Erythroblast (primary cell): ENCODE results near the gene KIF2C.
A peak's percentile ranks its signal among the peaks of the same experiment; 100 is the strongest.
"Not testable (repeated sequence)": the region's sequence is repeated elsewhere in the genome, so short reads cannot be mapped to it uniquely, and the experiment has no call there.

ENCODE experiments used
- DNase-seq, 2 experiments: peaks; one replicate each; lab custom pipeline; 2025; lab: John Stamatoyannopoulos, UW
- GATA1 ChIP-seq: IDR thresholded peaks from 2 replicates; pipeline ENCODE4 v1.6.1; 2011; ENCODE audit warnings: low read depth, mild to moderate bottlenecking, control low read depth, low read length, moderate library complexity
- POLR2A ChIP-seq: IDR thresholded peaks from 2 replicates; pipeline ENCODE4 v1.6.1; 2011; ENCODE audit warnings: mild to moderate bottlenecking, low read length

KIF2C gene

DNA sequence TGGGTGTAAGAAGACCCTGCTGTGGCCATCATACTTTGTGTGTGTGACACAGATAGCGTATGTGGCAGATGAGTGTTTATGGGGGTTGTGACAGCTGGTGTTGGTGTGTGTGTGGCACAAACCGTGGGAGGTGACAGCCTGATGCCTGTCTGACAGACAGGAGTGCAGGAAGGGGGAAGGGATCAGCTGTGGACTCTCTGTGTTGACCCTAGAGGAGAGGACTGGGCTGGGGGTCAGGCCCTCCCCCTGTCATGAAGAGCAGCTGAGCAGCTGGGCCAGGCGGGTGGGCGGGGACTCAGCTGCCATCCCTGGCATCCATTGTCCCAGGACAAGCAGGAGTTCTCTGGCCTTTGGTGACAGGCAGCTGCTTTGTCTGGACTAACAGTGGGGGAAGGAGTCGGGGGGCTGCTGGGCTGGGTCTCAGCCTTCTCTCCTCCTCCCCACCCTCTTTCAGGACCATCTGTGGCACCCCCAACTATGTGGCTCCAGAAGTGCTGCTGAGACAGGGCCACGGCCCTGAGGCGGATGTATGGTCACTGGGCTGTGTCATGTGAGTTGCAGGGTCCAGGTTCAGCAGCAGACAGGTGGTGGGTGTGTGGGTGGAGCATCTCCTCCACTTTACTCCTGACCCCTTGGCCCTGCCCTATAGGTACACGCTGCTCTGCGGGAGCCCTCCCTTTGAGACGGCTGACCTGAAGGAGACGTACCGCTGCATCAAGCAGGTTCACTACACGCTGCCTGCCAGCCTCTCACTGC, 62.8 kb downstream of the KIF2C start:
- DNase-seq: no peak
- no peak for TF ChIP-seq GATA1
- TF ChIP-seq POLR2A: peak; percentile 18

DNA sequence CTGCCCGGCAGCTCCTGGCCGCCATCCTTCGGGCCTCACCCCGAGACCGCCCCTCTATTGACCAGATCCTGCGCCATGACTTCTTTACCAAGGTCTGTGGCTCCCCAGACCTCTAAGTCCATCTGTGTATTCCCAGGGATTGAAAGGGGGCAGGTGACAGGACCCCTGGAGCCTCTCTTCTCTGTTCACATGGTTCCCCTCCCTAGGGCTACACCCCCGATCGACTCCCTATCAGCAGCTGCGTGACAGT, 63.4 kb downstream of the KIF2C start:
- TF ChIP-seq POLR2A: peak; percentile 6
- no peak for TF ChIP-seq GATA1
- DNase-seq: no peak

DNA sequence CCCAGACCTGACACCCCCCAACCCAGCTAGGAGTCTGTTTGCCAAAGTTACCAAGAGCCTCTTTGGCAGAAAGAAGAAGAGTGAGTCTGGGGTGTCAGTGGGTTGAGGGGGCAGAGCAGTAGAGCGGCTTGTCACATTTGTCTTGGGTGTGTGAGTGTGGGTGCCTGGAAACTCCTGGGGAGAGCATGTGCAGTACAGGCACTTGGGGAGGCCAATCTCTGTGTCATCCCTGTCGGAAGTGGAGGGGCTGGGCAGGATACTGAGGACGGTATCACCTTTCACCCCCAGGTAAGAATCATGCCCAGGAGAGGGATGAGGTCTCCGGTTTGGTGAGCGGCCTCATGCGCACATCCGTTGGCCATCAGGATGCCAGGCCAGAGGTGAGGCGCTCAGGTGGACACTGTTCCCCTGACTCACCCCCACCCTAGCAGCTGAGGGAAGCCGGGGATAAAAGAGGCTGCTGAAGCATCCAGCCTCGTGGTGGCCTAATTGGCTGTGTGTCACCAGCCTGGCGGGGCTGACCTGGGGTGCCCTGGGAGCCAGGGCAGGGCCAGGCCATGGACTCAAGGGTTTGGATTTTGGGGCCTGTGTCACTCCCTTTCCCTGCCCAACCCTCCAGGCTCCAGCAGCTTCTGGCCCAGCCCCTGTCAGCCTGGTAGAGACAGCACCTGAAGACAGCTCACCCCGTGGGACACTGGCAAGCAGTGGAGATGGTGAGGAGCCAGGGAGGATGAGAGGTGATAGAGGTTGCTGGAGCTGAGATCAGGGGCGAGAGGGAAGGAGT, 63.9 kb downstream of the KIF2C start:
- DNase-seq: no peak
- TF ChIP-seq POLR2A (no peak), GATA1 (no peak)

DNA sequence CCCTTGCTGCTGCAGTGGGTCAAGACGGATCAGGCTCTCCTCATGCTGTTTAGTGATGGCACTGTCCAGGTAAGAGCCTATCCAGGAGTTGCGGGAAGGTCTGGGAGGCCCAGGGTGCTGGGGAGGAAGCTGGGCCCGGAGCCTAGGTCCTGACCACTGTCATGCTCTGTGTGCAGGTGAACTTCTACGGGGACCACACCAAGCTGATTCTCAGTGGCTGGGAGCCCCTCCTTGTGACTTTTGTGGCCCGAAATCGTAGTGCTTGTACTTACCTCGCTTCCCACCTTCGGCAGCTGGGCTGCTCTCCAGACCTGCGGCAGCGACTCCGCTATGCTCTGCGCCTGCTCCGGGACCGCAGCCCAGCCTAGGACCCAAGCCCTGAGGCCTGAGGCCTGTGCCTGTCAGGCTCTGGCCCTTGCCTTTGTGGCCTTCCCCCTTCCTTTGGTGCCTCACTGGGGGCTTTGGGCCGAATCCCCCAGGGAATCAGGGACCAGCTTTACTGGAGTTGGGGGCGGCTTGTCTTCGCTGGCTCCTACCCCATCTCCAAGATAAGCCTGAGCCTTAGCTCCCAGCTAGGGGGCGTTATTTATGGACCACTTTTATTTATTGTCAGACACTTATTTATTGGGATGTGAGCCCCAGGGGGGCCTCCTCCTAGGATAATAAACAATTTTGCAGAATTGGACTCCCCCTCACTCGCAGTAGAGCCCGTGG, 65.8 kb downstream of the KIF2C start:
- TF ChIP-seq GATA1 (no peak), POLR2A (no peak)
- DNase-seq: no peak

DNA sequence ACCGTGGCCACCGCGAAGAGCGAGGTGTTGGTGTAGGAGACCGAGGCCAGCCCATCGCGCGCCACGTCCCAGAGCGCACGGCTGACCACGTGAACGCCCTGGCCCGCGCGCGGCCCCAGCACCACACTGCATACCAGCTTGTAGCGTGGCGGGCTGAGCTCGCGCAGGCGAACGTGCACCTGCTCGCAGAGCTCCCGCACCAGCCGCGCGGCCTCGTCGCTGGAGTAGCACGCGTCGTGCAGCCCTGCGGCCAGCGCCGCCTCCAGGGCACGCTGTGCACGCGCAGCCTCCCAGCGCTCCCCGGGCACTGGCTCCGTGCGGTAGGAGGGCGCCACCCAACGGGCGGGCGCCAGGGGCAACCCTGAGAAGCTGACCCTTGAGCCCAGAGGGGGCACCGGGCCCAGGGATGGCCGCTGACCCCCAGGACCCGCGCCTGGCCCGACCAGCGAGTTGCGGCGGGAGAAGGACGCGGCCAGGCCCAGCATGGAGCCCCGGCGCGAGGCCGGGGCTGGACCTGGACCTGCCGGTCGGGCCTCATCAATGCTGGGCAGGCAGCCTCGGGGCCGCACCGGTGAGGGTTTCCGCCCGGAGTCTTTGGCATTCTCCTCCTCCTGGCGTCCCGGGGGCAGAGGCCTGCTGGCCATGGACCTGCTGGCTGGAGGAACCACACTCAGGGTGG, 66.5 kb downstream of the KIF2C start:
- TF ChIP-seq GATA1 (no peak), POLR2A (no peak)
- DNase-seq: no peak

DNA sequence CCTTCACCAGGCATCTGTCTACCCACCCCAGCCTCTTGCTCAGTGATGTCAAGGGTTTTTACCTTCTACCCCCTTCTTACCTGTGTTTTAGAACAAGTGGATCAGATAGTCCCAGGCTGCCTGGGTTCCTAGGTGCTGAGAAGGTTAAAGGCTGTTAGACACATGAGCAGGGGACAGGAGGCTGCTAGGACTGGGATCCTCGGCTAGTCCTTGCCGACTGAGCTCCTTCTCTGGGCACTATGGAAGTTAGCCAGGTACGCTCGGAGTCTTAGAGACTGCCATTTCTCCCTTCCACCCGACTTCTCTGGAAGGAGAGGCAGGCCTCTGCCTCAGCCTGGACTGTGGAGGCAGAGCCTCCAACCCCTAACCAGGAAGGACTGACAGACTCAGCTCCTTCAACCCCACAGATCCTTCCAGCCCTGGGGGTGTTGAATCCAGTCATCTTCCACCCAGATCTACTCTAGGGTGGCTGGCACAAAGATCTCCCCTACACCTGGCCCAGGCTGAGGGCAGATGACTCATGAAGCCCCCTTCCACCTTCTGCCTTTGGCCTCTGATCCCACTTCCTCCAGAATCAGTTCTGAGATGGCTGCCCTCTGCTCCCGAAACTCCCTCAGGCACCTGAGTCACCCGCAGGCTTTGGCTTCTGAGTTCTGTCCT, 67.2 kb downstream of the KIF2C start, which contains the start of gene DYNLT4:
DYNLT4 (minus strand) TSS at position 648 of the 660 bp plus-strand sequence. CDS start 683 bp downstream, outside the sequence.
- TF ChIP-seq POLR2A: no peak
- TF ChIP-seq GATA1: no peak
- no peak for DNase-seq

DNA sequence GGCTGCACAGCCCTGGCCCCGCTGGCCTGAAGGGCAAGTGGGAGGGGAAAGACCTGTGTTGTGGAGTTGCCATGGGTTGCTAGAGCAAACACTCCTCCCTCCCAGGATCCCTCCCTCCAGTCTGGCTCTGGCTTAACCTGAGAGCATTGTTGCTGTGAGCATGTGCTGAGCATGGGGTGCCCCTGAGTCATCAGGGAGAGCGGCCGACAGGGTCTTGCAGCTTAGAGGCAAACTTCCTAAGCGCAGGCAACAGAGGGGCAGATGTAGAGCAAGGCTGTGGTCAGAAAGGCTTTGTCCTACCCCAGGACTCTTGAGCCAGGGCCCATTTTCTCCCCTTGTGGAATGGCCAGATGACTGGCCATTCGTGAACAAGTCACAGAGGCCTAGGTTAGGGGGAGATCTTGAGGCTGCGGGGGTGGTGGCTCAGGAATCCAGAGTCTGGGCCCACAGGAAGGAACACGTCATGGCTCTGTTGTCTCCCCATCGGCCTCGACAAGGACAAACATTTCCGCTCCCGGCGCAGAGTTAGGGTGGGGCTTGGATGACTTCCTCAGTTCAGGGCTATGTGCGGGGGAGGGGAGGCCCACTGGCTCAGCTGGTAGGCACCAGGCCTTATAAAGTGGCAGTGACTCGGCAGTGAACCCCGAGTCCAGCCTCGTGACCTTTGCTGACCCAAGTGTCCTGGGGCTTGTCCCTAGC, 67.9 kb downstream of the KIF2C start:
- DNase-seq: peak; percentile 87 to 92
- TF ChIP-seq GATA1 (no peak), POLR2A (peak; percentile 76)

DNA sequence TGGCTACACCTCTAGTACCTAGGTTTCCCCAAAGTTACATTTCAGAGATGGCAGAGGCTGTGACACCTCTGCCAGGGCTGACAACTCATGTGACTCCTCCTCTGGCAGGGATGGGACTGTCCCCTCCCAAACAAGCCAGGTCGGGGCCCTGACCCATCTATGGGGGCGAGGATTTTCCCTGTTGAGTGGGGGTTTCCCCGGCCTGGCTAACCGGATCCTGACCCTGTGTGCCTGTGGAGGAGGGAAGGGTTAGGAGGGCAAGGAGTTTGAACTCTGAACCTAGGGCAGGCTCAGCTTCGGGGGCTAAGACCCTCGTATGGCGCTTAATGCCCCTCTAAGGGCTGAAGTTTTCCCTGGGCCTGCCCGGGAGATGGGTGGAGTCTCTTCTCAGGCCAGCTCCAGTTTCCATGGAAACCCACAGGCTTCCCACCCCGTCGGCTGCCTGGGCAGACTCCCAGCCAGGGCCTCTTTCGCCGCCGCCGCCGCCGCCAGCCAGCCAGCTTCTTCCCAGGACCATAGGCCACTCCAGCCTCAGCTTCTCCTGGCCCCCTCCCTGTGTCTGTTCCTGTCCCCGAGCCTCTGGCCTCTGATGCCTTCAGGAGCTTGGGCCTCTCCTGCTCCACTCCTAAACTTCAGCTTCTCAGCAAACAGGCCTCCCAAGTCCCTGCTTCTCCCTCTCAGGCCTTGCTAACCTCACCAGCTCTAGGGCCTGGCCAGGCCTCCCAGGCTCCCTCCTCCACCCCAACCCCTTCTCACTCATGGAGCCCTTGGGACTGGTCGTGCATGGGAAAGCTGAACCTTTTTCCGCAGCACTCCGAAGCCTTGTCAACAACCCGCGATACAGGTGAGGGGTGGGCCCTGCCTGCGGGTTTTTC, 68.7 kb downstream of the KIF2C start, which contains the start of gene BTBD19:
BTBD19 (plus strand) TSS at position 461 of the 875 bp plus-strand sequence; CDS start at position 759, 298 bp downstream.
- TF ChIP-seq POLR2A: no peak
- no peak for TF ChIP-seq GATA1
- DNase-seq: peak; percentile 76 to 84

DNA sequence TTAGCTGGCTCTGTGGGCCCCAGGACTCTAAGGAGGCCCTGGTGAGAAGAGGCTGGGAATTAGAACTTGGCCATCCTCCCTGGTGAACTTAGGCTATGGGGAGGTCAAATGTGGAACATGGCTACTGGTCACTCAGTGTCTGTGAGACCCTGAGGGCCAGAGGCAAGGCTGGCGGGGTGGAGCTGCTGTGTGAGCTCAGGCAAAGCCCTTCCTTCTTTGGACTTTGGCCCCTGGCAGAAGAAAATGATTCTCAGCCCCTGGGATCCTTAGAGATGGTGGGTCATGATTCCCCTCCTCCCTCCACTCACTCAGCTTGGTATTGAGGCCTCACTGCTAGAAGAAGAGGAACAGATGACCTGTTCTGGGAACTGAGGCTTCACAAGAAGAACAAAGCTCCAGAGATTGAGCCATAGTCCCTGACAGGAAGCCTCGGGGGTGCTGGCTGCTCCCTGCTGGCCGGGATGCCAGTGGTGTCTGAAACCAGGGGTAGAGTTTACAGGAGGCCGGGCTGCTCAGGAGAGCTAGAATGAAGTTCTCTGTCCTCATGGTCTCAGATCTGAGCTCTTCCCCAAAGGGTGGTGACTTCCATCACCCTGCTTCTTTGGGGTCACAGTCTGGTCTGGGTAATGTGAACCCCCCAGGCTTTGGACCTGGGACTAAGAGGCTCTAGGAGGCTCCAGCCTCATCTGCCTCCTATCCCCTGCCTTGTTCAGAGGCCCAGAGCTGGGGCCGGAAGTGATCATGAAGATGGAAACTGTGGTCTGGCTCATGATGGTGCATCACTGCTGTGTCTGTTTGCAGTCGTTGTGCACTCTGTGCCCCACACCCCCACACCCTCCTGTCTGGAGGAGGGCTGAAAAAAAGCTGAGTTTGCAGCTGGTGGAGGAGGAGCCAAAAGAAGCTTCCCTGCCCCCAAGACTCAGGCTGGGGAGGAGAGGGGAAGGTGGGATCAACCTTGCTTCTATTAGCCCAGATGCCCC, 69.6 kb downstream of the KIF2C start:
- peak; percentile 50 to 64 for DNase-seq
- TF ChIP-seq GATA1 (no peak), POLR2A (peak; percentile 70)

DNA sequence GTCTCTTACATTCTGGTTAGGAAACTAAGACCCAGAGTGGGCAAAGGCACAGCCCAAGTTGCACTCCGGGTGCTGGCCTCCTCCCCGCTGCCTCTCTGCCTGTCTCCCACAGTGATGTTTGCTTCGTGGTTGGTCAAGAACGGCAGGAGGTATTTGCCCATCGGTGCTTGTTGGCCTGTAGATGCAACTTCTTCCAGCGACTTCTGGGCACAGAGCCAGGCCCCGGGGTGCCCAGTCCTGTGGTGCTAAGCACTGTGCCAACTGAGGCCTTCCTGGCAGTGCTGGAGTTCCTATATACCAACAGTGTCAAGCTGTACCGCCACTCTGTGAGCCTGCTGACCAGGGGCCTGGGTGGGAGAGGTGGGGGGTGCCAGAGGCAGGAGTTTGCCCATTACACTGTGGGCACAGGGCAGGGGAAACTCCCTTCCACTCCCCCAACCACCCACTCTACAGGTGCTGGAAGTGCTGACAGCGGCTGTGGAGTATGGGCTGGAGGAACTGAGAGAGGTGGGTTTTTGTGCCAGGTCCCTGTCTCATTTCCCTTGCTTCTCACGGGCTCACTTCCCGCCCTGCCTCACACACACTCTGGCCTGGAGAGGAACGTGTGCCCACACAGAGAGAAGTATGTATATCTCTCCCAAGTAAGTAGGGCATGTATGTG, 70.6 kb downstream of the KIF2C start:
- TF ChIP-seq GATA1 (no peak), POLR2A (no peak)
- DNase-seq: no peak

DNA sequence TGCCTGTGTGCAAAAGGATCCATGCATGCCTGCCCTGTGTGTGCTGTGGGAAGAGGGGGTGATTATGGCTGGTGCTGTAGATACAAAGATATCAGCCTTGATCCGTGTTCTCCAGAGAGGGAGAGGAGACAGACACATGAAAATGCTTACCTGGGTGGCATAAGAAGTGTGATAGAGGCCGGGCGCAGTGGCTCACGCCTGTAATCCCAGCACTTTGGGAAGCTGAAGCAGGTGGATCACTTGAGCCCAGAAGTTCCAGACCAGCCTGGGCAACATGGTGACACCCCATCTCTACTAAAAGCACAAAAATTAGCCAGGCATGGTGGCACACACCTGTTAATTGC, 71.1 kb downstream of the KIF2C start:
- not testable (repeated sequence) for DNase-seq
